Measurements from ENCODE around the gene AHI1. TPM values are rescaled to one million over a fixed set of nuclear protein-coding genes. Genes with fewer than 3 reads are reported as not detected.
A peak's percentile ranks its signal among the peaks of the same experiment; 100 is the strongest.

Gene AHI1
- total RNA-seq = 100 to 1,000 TPM in 2 of 8 experiments, 10 to 100 TPM in 6; 22.1 to 345 (median 54.1) TPM

GRCh38 chr6:135497412-135498184 is at the start of gene AHI1:
AHI1 (minus strand) TSS chr6:135497740; CDS start chr6:135492237, 5,503 bp downstream.
- ATAC-seq (replicated peaks in 6 of 8) = peak; percentile 85 to 96 (median 93)
- in situ Hi-C loops (cut with MboI; ENCODE audit: low pct_unique_long_range_greater_than_20kb in 2 of 9, low sequenced_read_pairs in 9 of 9, unreplicated experiment in 9 of 9) = no loop called here
- peaks cover 11 to 16% of the 10 kb centered on the region in 2 donors for H3K4me1 ChIP-seq (replicated peaks in 1 of 2)
- peak within 1 kb of the TSS; percentile 80 to 85 for H3K27ac ChIP-seq
- H3K4me3 ChIP-seq = peak within 1 kb of the TSS; percentile 62 to 76 (median 68)
- WGBS, 10 experiments = 0 to 12% (median 0%) methylated on average over 1 to 16 of the region's 85 CpGs; no CpG with 5 or more reads in 2 of the 10 experiments

DNA sequence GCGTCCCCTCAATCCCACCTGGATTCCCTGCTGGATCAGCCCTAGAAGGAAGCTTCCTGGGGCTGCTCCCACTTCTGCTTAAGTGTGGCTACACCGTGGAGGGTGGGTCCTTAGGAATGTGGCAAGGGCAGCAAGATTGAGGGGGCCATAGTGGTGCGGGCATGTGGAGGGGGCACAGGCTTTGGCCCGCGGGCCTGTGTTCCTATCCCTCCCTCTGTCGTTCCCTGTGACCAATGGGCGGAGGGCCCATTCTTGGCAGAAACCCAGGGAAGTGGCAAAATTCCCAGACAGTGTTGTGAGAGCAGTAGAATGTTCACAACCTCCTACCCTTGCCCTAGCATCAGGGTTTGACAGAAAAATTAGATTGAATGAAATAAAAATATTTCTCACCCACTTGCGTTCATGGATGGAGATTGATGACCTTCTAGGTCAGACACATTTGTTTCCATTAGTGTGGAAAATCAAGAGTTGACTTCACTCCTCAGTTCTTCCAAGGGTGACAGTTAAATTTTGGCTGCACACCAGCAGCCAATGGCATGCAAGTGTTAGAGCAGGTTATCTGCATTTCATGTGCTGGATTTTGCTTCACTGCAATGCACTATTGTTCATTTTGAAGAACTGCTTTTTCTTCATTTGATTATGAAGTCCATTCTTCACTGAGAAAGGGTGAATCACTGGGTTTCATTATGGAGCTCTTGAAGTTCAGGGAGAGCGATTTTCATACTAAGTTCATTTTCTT is 49.3 kb upstream of the AHI1 start:
- 35 to 100% (median 79%) methylated on average over 1 to 6 of the region's 9 CpGs; no CpG with 5 or more reads in 3 of the 10 experiments for WGBS, 10 experiments

GRCh38 chr6:135546206-135546605 is 48.7 kb upstream of the AHI1 start:
- Histone ChIP-seq H3K4me3 (no peak overlapping the region), H3K27ac (no peak overlapping the region), H3K4me1 (replicated peaks in 1 of 2) (no peaks in the 10 kb centered on the region)
- 80 to 100% (median 80%) methylated on average over 1 to 2 of the region's 2 CpGs; no CpG with 5 or more reads in 5 of the 10 experiments for WGBS, 10 experiments
- in situ Hi-C loops (cut with MboI; ENCODE audit: low pct_unique_long_range_greater_than_20kb in 2 of 9, low sequenced_read_pairs in 9 of 9, unreplicated experiment in 9 of 9) = loop anchor here in 3 of 9 experiments (25.0 kb wide), 3 partner anchors 216 to 691 kb away; no protein-coding TSS in a partner anchor
- ATAC-seq (replicated peaks in 6 of 8) = no peak

More for the DNA sequence above, 49.3 kb upstream of the AHI1 start:
- Histone ChIP-seq H3K4me1 (replicated peaks in 1 of 2) (no peaks in the 10 kb centered on the region), H3K4me3 (no peak overlapping the region), H3K27ac (no peak overlapping the region)
- peak in 1 of 8 experiments; percentile 15 for ATAC-seq (replicated peaks in 6 of 8)
- in situ Hi-C loops (cut with MboI; ENCODE audit: low pct_unique_long_range_greater_than_20kb in 2 of 9, low sequenced_read_pairs in 9 of 9, unreplicated experiment in 9 of 9) = loop anchor here in 3 of 9 experiments (25.0 kb wide), 3 partner anchors 215 to 690 kb away; no protein-coding TSS in a partner anchor

GRCh38 chr6:135540207-135540840 is 42.8 kb upstream of the AHI1 start:
- Histone ChIP-seq H3K4me3 (no peak overlapping the region), H3K27ac (no peak overlapping the region), H3K4me1 (replicated peaks in 1 of 2) (no peaks in the 10 kb centered on the region)
- peak in 3 of 8 experiments; percentile 17 to 50 (median 30) for ATAC-seq (replicated peaks in 6 of 8)
- in situ Hi-C loops (cut with MboI; ENCODE audit: low pct_unique_long_range_greater_than_20kb in 2 of 9, low sequenced_read_pairs in 9 of 9, unreplicated experiment in 9 of 9) = loop anchor here in 3 of 9 experiments (25.0 kb wide), 3 partner anchors 222 to 697 kb away; no protein-coding TSS in a partner anchor
- WGBS, 10 experiments = 20 to 83% (median 71%) methylated on average over 1 to 2 of the region's 2 CpGs; no CpG with 5 or more reads in 3 of the 10 experiments

DNA sequence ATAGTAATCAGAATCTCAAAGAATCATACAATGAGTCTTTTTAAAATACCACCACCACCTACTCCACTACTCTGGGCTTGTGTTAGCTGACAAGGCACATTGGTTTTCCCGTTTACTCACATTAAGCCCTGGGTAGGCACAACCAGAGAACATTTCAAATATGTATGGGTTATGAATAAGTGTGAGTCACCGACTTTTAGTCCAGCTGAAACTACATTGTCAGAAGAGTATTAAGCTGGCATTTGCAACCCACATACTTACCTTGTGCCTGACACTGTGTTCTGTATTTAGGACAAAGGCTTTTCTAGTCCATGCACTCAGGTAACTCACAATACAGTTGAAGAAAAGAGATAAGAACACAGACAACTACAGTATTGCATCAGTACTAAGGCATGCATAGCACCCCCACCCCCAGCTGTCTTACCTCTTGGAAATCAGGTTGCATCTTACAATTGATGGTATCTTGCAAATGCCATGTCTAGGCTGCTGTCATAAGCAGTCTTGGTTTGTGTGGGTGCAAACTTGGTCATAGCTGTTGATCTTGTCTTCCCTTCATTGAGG is 40.3 kb upstream of the AHI1 start:
- Histone ChIP-seq H3K4me1 (replicated peaks in 1 of 2) (no peaks in the 10 kb centered on the region), H3K27ac (no peak overlapping the region), H3K4me3 (no peak overlapping the region)
- WGBS, 10 experiments = 0 to 86% (median 10%) methylated on average over 1 to 2 of the region's 2 CpGs; no CpG with 5 or more reads in 3 of the 10 experiments
- in situ Hi-C loops (cut with MboI; ENCODE audit: low pct_unique_long_range_greater_than_20kb in 2 of 9, low sequenced_read_pairs in 9 of 9, unreplicated experiment in 9 of 9) = loop anchor here in 4 of 9 experiments (10.0 to 25.0 kb wide), 4 partner anchors 224 to 699 kb away; no protein-coding TSS in a partner anchor
- ATAC-seq (replicated peaks in 6 of 8) = peak in 3 of 8 experiments; percentile 84 to 89 (median 85)

DNA sequence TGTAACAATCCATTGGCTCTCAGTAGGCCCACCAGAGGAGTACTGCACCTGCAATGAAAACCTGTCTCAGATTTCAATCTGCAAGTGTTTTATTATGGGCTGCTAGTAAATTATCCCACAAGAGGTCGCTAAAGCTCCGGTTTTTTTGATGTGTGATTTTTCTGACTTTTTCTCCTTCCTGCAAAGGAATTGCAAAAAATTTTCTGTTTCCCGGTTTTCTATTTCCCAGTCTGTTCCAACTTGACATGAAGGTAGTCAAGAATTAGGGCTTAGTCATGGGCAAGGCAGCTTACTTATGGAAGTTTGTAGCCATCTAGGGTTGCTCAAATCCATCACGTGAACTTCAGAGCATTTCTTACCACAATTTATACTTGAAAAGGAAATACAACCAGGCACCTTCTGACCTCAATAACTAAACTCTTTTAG is 38.5 kb upstream of the AHI1 start:
- in situ Hi-C loops (cut with MboI; ENCODE audit: low pct_unique_long_range_greater_than_20kb in 2 of 9, low sequenced_read_pairs in 9 of 9, unreplicated experiment in 9 of 9) = loop anchor here in 4 of 9 experiments (10.0 to 25.0 kb wide), 4 partner anchors 226 to 701 kb away; no protein-coding TSS in a partner anchor
- Histone ChIP-seq H3K4me1 (replicated peaks in 1 of 2) (no peaks in the 10 kb centered on the region), H3K27ac (no peak overlapping the region), H3K4me3 (no peak overlapping the region)
- ATAC-seq (replicated peaks in 6 of 8) = peak in 3 of 8 experiments; percentile 34 to 69 (median 50)
- 0 to 25% (median 12%) methylated on average over 1 to 4 of the region's 4 CpGs for WGBS, 10 experiments

DNA sequence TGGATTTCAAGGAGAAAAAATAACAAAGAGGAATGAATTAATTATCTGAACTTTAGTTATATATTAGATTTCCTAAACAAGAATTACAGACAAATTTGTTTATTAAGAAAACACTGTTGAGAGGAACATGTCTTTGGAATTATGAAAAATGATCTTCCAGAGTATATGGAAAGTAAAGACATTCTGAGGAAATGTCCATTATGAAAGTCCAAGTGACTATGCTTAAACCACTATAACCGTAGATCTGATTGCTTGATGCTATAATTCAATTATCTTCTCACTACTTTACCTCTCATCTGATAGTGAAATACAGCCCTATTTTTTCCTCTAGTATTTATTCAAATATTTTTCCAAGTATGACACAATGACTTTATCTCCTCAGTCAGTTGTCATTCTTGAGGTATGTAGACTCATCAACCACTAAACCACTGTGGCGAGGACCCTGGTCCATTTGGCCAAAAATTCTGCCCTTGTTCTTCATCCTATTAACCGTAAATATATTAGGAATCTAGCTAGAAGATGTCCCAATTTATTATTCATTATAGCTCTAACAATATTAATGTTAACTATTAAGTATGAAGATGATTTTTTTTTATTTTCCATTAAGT is 37.3 kb upstream of the AHI1 start:
- no peak overlapping the region for H3K4me3 ChIP-seq
- in situ Hi-C loops (cut with MboI; ENCODE audit: low pct_unique_long_range_greater_than_20kb in 2 of 9, low sequenced_read_pairs in 9 of 9, unreplicated experiment in 9 of 9) = loop anchor here in 4 of 9 experiments (10.0 to 25.0 kb wide), 4 partner anchors 227 to 702 kb away; no protein-coding TSS in a partner anchor
- no peak overlapping the region for H3K27ac ChIP-seq
- no peaks in the 10 kb centered on the region for H3K4me1 ChIP-seq (replicated peaks in 1 of 2)
- 37 to 96% (median 72%) methylated on average over 1 to 3 of the region's 3 CpGs for WGBS, 10 experiments
- no peak for ATAC-seq (replicated peaks in 6 of 8)

DNA sequence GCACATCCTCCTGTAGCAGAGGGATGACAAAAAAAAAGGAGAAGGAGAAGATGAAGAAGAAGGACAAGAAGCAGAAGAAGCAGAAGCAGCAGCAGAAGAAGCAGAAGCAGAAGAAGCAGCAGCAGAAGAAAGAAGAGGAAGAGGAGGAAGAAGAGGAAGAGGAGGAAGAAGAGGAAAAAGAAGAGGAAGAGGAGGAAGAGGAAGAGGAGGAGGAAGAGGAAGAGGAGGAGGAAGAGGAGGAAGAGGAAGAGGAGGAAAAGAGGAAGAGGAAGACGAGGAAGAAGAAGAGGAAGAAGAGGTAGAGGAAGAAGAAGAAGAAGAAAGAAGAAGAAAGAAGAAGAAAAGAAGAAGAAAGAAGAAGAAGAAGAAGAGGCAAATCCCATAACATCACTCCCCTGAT is 35.0 kb upstream of the AHI1 start:
- no peak for ATAC-seq (replicated peaks in 6 of 8)
- Histone ChIP-seq H3K4me1 (replicated peaks in 1 of 2) (no peaks in the 10 kb centered on the region), H3K27ac (no peak overlapping the region), H3K4me3 (no peak overlapping the region)
- in situ Hi-C loops (cut with MboI; ENCODE audit: low pct_unique_long_range_greater_than_20kb in 2 of 9, low sequenced_read_pairs in 9 of 9, unreplicated experiment in 9 of 9) = loop anchor here in 4 of 9 experiments (10.0 to 25.0 kb wide), 4 partner anchors 230 to 705 kb away; no protein-coding TSS in a partner anchor
- 14 to 50% (median 30%) methylated on average over 1 of the region's 1 CpG; no CpG with 5 or more reads in 1 of the 10 experiments for WGBS, 10 experiments

- Histone ChIP-seq H3K4me1 (replicated peaks in 1 of 2) (no peaks in the 10 kb centered on the region), H3K4me3 (no peak overlapping the region), H3K27ac (no peak overlapping the region)
- in situ Hi-C loops (cut with MboI; ENCODE audit: low pct_unique_long_range_greater_than_20kb in 2 of 9, low sequenced_read_pairs in 9 of 9, unreplicated experiment in 9 of 9) = loop anchor here in 4 of 9 experiments (10.0 to 25.0 kb wide), 4 partner anchors 230 to 705 kb away; no protein-coding TSS in a partner anchor
- WGBS, 10 experiments = 48 to 100% (median 96%) methylated on average over 1 to 2 of the region's 2 CpGs
- ATAC-seq (replicated peaks in 6 of 8) = no peak
These were observed 34.5 kb upstream of the AHI1 start for GRCh38 chr6:135531954-135532490.

DNA sequence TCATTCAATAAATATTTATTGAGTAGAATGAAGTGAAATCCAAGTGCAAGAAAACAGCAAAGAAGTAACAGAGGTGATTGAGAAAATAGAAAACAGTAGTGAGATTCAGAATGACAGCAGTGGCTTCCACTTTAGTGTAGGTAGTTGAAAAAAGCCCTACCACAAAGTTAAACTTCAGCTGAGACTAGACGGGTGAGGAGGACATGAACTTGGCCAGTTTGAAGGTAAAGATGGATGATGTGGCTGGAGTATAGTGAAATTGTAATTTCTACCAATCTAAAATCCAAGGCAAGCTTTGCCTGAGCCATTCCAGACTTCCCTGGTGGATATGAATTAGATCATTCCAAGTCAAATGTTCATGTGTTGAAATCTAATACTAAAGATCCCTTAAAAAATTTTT is 32.6 kb upstream of the AHI1 start:
- Histone ChIP-seq H3K4me3 (no peak overlapping the region), H3K27ac (no peak overlapping the region), H3K4me1 (replicated peaks in 1 of 2) (no peaks in the 10 kb centered on the region)
- in situ Hi-C loops (cut with MboI; ENCODE audit: low pct_unique_long_range_greater_than_20kb in 2 of 9, low sequenced_read_pairs in 9 of 9, unreplicated experiment in 9 of 9) = loop anchor here in 4 of 9 experiments (10.0 to 25.0 kb wide), 4 partner anchors 232 to 707 kb away; no protein-coding TSS in a partner anchor
- no peak for ATAC-seq (replicated peaks in 6 of 8)
- whole genome bisulfite sequencing, 10 experiments = 70 to 100% methylated on average over 1 of the region's 1 CpG; no CpG with 5 or more reads in 8 of the 10 experiments

- no peak overlapping the region for H3K4me3 ChIP-seq
- H3K4me1 ChIP-seq (replicated peaks in 1 of 2) = peaks cover 0 to 3% of the 10 kb centered on the region in 2 donors
- ATAC-seq (replicated peaks in 6 of 8) = no peak
- in situ Hi-C loops (cut with MboI; ENCODE audit: low pct_unique_long_range_greater_than_20kb in 2 of 9, low sequenced_read_pairs in 9 of 9, unreplicated experiment in 9 of 9) = loop anchor here in 3 of 9 experiments (25.0 kb wide), 3 partner anchors 234 to 709 kb away; no protein-coding TSS in a partner anchor
- no peak overlapping the region for H3K27ac ChIP-seq
These were observed 30.4 kb upstream of the AHI1 start for GRCh38 chr6:135527960-135528249.
